ENCODE measurements around the gene ZGRF1.

ZGRF1 gene

GRCh38 chr4:112514647-112515197 is 122.0 kb downstream of the ZGRF1 start (continued):
- TF ChIP-seq ZNF704 (tag by site-specific recombination; IDR thresholded peaks at IDR 0.05) = no peak
- no peak for TF ChIP-seq PRDM4 (tag by site-specific recombination; IDR thresholded peaks at IDR 0.05)
- TF ChIP-seq ZNF610 (tag by site-specific recombination; IDR thresholded peaks at IDR 0.05; ENCODE audit: borderline replicate concordance) = 0 out of 2 replicates have a peak, but pooled peaks have one; percentile 16
- no peak for TF ChIP-seq IKZF3 (tag by site-specific recombination; IDR thresholded peaks at IDR 0.05)
- no peak for TF ChIP-seq ZNF645 (tag by site-specific recombination; IDR thresholded peaks at IDR 0.05)
- TF ChIP-seq ZNF266 (tag by site-specific recombination; IDR thresholded peaks at IDR 0.05; ENCODE audit: low read depth) = no peak
- no peak for TF ChIP-seq REST (tag by site-specific recombination; IDR thresholded peaks at IDR 0.05)
- no peak for TF ChIP-seq KLF10 (tag by site-specific recombination; IDR thresholded peaks at IDR 0.05)
- TF ChIP-seq ZNF10 (tag by site-specific recombination; IDR thresholded peaks at IDR 0.05) = no peak
- no peak for TF ChIP-seq ZNF654 (tag by site-specific recombination; IDR thresholded peaks at IDR 0.05; ENCODE audit: low read depth)
- no peak for TF ChIP-seq ZNF580 (tag by site-specific recombination; IDR thresholded peaks at IDR 0.05)
- no peak for TF ChIP-seq ZNF837 (tag by site-specific recombination; IDR thresholded peaks at IDR 0.05)
- no peak for TF ChIP-seq KLF8 (tag by site-specific recombination; IDR thresholded peaks at IDR 0.05)
- TF ChIP-seq ZNF26 (tag by site-specific recombination; IDR thresholded peaks at IDR 0.05) = no peak
- no peak for TF ChIP-seq ZNF311 (tag by site-specific recombination; IDR thresholded peaks at IDR 0.05; ENCODE audit: borderline replicate concordance)
- TF ChIP-seq ZFHX2 (tag by site-specific recombination; conservative IDR thresholded peaks at IDR 0.05) = peak; percentile 83
- TF ChIP-seq BCL11A (tag by site-specific recombination; IDR thresholded peaks at IDR 0.05; ENCODE audit: low read depth) = no peak
- TF ChIP-seq ZNF362 (tag by site-specific recombination; IDR thresholded peaks at IDR 0.05) = no peak
- no peak for TF ChIP-seq ZNF707 (tag by site-specific recombination; IDR thresholded peaks at IDR 0.05)
- TF ChIP-seq MYNN (tag by site-specific recombination; IDR thresholded peaks at IDR 0.05; ENCODE audit: borderline replicate concordance) = no peak
- peak; percentile 53; the same call in 1 of the 2 replicates for TF ChIP-seq HIC1 (tag by site-specific recombination; IDR thresholded peaks at IDR 0.05)
- TF ChIP-seq CTCF (tag by site-specific recombination; IDR thresholded peaks at IDR 0.05) = peak; percentile 84
- TF ChIP-seq MZF1 (tag by site-specific recombination; IDR thresholded peaks at IDR 0.05; ENCODE audit: borderline replicate concordance) = no peak
- TF ChIP-seq ZNF629 (tag by site-specific recombination; IDR thresholded peaks at IDR 0.05) = no peak

Data from HEK293 (cell line).